Fibroblast of pulmonary artery (primary cell): ENCODE data around the gene ATP6AP2.

ENCODE experiments used
- DNase-seq: peaks from one replicate; pipeline ENCODE4 v3.0.0-alpha.2; 2010; ENCODE audit warnings: low read depth
- H3K4me3 ChIP-seq: replicated peaks from 2 replicates; pipeline ENCODE4 v1.5.1; 2011; ENCODE audit warnings: low read depth, mild to moderate bottlenecking, control low read depth, low read length, moderate library complexity
- CTCF ChIP-seq: IDR thresholded peaks from 2 replicates; pipeline ENCODE4 v1.5.1; 2011; ENCODE audit warnings: mild to moderate bottlenecking, control low read depth, low read length, inconsistent platforms; ENCODE audit errors: missing control alignments

Gene ATP6AP2

GRCh38 chrX:40580537-40581335 lies at the start of gene ATP6AP2:
Gene ATP6AP2, plus strand, starts transcription at chrX:40580970. Its CDS starts 96 bp downstream, at chrX:40581066.
- DNase-seq, result peak; percentile 93
- no peak for TF ChIP-seq CTCF
- peak within 1 kb of the TSS; percentile 76 for H3K4me3 ChIP-seq

GRCh38 chrX:40531056-40531826 lies 49.5 kb upstream of the ATP6AP2 start:
- no peak for DNase-seq
- TF ChIP-seq CTCF, result no peak
- H3K4me3 ChIP-seq, result no peak overlapping the region

GRCh38 chrX:40537310-40537709 lies 43.5 kb upstream of the ATP6AP2 start:
- DNase-seq, result no peak

GRCh38 chrX:40538406-40538805 lies 42.4 kb upstream of the ATP6AP2 start:
- no peak overlapping the region for H3K4me3 ChIP-seq
- no peak for DNase-seq
- no peak for TF ChIP-seq CTCF

More at GRCh38 chrX:40537310-40537709, 43.5 kb upstream of the ATP6AP2 start:
- no peak overlapping the region for H3K4me3 ChIP-seq
- TF ChIP-seq CTCF, result no peak

GRCh38 chrX:40539214-40540142 lies 41.3 kb upstream of the ATP6AP2 start:
- no peak overlapping the region for H3K4me3 ChIP-seq
- peak; percentile 76 for DNase-seq
- no peak for TF ChIP-seq CTCF

- no peak for DNase-seq
- no peak for TF ChIP-seq CTCF
Observed at GRCh38 chrX:40542208-40542607, 38.6 kb upstream of the ATP6AP2 start.

More at GRCh38 chrX:40542208-40542607, 38.6 kb upstream of the ATP6AP2 start:
- no peak overlapping the region for H3K4me3 ChIP-seq
